ENCODE results near the gene LEP.

Gene LEP

DNA sequence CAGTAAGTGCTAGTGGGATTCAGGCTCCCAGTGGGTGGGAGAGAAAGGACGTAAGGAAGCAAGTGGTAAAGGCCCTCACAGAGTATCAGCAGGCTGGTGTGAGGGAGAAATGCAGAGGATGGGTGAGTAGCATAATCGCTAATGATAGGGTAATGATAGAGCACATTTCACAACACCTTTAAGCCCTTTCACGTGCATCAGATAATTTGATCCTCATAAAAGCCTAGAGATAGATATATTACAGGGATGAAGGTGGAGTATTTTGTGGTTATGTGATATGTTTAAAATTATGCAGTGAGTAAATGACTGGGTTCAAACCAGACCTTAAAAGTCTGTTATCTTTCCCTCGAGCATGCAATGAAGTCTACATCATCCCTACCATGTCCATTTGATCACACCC lies 10.3 kb downstream of the LEP start:
- no peak for DNase-seq

- DNase-seq: no peak
Observed at GRCh38 chr7:128253701-128254100, 12.6 kb downstream of the LEP start.

- DNase-seq: no peak
Observed at GRCh38 chr7:128254470-128254869, 13.4 kb downstream of the LEP start.

DNA sequence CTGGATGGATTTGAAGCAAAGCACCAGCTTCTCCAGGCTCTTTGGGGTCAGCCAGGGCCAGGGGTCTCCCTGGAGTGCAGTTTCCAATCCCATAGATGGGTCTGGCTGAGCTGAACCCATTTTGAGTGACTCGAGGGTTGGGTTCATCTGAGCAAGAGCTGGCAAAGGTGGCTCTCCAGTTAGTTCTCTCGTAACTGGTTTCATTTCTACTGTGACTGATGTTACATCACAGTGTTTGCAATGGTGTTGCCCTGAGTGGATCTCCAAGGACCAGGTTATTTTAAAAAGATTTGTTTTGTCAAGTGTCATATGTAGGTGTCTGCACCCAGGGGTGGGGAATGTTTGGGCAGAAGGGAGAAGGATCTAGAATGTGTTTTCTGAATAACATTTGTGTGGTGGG lies 14.2 kb downstream of the LEP start:
- DNase-seq: no peak

GRCh38 chr7:128257458-128257857 lies 16.4 kb downstream of the LEP start:
- DNase-seq: no peak

DNA sequence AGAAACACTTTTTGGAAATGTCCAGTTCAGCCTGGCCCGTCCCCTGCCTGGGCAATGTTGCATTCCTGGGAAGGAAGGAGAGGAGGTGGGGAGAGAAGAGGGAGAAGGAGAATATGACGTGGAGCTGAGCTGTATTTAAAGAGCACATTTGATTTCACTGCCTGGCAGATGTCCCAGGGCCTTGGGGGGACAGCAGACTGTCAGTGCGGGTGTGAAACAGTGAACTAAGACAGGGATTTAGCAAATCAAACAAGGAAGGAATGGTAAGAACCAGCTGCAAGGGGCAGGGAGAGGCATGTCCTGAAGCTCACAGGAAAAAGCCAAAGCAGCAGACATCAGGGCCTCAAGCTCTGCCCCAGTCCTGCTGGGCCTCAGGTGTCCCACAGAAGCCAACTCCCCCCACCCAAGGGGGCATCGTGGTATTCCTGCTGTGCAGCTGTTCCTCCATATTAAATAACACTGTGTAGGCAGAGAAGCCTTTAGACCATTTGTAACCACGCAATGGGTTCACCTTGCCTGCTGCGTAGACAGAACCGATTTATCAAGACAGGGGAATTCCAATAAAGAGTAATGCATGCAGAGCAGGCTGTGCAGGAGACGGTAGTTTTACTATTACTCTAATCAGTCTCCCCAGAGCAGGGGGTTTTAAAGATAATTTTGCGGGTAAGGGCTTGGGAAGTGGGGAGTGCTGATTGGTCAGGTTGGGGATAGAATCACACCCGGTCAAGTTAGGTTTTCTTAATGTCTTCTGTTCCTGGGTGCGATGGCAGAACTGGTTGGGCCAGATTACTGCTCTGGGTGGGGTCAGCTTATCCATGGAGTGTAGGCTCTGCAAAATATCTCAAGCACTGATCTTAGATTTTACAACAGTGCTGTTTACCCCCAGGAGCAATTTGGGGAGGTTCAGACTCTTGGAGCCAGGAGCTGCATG lies 18.3 kb downstream of the LEP start:
- DNase-seq: no peak

DNA sequence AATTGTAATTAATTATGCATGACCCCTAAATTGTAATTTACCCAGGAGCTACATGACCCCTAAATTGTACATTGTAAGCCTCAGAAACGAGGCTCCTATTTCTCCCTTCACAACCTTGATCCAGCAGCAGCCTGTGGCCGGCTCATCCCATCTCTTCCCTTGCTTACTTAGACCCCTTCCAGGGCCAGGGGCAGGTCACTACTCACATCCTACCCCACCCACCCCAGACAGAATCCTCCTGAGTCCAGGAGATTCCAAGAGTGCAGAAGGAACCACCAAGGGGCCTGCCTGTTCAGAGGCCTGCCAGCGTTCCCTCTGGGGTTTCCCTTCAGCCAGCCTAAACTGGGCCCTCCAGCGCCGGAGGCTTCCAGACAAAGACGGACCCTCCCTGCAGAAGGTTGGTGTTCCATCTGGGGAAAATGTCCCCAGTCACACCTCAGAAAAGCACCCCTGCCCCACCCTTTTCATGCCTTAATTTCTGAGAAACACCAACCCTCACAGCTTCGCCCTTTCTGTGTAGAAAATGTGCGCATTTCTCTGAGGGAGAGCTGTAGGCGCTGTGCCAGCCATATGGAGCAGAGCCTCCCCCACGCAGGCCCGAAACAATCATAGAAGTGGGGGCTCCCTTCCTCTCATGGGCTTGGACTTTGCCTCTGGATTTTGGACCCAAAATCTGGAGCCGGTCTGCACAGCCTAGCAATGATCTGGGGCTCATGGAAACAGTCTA lies 19.2 kb downstream of the LEP start:
- no peak for DNase-seq

DNA sequence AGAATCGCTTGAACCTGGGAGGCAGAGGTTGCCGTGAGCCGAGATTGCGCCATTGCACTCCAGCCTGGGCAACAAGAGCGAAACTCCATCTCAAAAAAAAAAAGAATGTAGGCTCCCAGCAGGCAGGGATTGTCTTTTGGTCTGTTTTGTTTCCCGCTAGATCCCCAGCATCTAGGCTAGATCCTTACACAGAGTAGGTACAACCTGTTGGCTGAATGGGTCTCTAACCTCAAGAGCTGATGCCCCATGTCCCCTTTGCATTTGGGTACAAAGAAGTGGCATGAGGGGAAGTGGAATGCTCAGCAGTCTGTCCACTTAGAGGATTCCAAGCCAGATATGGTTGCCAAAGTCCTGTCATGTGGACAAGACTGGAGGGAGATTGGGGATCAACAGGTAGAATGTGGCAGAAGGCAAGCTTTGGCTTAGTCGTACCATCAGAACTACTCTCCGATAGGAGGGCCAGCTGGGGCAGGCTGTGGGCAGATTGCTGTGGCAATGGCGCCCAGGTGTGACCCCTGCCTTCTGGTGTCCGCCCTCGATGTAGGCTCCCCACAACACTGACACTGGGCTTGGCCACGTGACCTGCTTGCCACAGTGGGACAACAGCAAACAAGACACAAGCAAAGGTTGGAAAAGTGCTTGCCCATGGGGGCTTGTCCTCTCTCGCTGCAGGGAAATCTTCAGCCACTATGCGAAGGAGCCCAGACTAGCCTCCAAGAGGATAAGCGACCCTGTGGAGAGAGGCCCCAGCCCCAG lies 21.4 kb downstream of the LEP start:
- DNase-seq: no peak

- no peak for DNase-seq
Observed at GRCh38 chr7:128263420-128263819, 22.3 kb downstream of the LEP start.

- no peak for DNase-seq
Observed at GRCh38 chr7:128264477-128264876, 23.4 kb downstream of the LEP start.

- DNase-seq: no peak
Observed at GRCh38 chr7:128265156-128265905, 24.3 kb downstream of the LEP start.

DNA sequence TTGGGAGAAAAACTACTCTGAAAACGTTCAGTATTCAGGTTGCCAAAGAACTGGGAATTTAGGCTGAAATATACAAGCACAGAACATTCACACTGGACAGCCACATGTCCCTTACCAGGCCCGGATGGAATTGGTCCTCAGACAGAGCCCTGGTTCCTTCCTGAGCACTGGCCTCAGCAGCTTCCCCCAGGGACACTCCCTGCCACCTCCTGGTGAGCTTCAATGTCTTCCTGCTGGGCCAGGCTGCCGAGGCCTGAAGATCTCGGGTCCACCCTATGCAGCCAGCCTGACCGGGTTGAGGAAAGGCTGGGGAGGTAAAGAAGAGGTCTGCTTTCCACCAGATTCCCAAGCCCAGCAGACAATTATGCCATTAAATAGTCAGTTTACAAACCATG lies 24.8 kb downstream of the LEP start:
- DNase-seq: no peak

GRCh38 chr7:128266529-128266882 lies 25.4 kb downstream of the LEP start:
- no peak for DNase-seq

- DNase-seq: no peak
Observed at GRCh38 chr7:128266883-128267594, 26.0 kb downstream of the LEP start.

- no peak for DNase-seq
Observed at GRCh38 chr7:128267595-128267924, 26.5 kb downstream of the LEP start.

DNA sequence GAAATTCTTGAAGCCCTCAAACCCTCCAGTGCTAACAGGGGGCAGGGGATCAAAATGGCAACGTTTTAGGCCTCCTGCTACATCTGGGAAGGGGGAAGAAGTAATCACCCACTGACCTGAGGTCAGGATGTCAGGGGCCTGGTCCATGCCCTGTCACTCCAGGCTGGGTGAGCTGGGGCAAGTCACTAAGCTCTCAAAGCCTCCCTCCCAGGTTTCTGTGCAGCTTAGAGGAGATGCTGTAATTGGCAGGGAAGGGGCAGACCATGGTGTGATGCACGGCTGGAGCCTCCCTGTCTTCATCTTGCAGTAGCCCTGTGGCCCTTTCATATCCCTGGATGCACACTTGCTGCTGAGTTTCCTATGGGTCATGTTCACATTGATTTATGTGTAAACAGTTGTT lies 27.2 kb downstream of the LEP start:
- DNase-seq: no peak

- no peak for DNase-seq
Observed at GRCh38 chr7:128270826-128271272, 29.8 kb downstream of the LEP start.

DNA sequence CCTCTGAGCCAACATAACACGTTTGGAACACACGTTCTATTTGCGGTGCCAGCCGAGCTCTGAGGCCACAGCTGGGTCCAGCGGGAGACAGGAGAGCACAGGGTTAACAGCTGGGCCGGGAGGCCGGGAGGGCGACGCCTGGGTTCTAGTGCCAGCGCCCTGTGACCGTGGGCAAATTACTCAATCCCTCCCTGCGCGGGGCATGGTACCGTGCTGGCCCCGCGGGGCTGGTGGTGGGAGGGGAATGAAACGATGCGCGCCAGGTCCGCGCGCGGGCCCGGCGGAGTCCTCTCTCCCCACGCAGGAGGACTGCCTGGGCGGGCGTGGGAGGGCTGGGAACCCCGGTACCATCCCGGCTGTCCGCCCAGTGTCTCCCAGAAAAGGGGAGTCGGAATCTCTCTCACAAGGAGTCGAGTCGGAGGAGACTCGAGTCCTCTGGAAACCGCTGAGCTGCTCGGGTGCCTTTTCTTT lies 30.4 kb downstream of the LEP start:
- no peak for DNase-seq

DNA sequence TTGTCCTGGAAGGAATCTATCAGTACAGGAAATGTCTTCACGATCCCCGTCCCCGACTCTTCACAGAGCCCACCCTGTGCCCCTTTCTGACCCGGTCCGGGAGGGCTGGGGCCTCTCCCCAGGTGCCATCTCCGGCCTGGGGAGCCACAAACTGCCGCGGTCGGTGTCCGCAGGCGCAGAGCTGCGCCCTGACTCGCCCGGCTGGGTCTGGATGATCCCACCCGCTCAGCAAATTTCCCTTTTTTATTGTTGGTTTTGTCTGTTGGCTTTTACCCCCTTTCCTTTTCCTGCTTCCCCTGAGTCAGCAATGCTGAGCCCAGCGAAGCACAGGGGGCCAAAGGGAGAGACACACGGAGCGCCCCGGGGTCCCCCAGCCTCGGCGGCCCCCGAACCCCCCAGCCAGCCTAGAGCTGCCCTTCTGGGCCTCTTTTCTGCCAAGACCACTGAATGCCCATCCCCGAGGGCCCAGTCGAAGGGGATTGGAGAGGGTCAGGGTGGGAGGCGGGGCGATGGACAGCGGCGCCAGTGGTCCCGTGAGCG lies 30.9 kb downstream of the LEP start:
- no peak for DNase-seq

GRCh38 chr7:128274246-128274883 lies 33.3 kb downstream of the LEP start:
- no peak for DNase-seq

DNA sequence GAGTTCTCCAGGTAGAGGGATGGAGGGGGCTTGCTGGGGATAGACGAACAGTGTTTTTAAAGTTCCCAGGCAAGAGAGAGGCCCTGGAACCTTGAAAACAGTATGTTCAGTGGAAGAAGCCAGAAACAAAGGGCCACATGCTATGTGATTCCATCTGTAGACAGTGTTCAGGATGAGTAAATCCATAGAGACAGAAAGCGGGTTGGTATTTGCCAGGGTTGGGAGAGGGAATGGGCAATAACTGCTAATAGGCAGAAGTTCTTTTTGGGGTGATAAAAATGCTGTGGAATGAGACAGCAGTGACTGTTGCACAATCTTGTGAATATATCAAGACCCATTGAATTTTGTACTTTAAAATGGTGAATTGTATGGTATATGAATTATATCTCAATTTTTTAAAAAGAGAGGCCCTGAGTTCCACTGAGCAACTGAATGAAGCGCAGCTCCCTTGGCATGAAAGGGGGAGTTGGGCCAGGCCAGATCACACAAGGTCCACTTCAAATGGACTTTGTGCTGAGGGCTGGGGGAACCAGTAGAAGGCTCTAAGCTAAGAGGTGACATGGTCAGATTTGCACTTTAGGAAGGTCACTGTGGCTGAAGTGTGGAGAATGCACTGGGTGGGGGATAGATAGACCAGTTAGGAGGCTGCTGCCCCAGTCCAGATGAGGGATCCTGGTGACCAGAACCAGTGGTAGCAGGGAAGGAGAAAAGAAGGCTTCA lies 34.0 kb downstream of the LEP start:
- DNase-seq: no peak

Measured in Kasumi-1 (cell line).